NCI-H226 (cell line): ENCODE data around the gene SPATA6L.

Experiments used
- DNase-seq: peaks from one replicate; pipeline ENCODE4 v3.0.0-alpha.2; 2015

Gene SPATA6L, protein sequence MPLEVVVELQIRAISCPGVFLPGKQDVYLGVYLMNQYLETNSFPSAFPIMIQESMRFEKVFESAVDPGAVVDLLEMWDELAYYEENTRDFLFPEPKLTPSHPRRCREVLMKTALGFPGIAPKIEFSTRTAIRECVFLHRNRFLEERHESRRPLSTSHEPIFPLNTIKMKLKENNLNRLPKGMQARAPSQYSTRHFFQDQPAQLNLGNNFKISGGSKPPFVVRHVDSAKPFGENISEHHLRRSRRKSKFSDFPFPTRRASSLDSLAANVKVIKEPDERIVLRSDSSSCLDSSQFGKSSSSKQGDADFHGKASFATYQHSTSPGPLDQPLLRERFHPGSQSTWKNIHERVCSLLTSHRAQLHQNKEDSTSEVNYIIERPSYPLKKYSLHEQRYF

DNA sequence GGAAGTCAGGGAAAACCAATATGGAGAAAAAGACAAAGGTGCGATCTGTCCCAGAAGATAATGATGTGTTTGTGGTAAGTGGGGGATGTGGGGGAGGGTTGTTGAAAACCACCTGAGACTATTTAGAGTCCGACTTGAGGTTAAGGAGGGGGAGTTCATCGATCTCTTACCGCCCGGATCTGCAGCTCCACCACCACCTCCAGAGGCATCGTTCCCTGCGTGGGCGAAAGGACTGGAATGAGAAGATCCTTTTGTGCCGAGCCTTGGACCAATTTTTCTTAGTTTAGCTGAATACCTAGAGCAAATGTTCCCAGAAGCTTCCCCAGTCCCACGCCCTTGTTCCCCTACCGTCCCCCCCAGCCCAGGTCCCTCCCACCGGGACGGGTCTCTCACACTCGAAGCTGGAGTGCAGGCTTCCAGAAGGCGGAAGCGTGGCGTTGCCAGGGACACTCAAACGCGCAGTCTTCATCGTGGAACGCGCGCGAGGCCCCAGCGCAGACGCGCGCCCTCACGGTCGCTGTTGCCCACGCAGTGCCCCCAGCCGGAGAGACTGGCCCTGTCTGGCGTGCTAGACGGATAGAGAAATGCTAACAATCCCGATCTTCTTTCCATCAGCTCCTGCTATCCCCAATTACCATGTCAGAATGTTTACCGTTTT lies at the start of gene SPATA6L:
TSS of gene SPATA6L (minus strand) at position 439 of the 658 bp plus-strand sequence. CDS start at position 209, 230 bp downstream.
- no peak for DNase-seq

DNA sequence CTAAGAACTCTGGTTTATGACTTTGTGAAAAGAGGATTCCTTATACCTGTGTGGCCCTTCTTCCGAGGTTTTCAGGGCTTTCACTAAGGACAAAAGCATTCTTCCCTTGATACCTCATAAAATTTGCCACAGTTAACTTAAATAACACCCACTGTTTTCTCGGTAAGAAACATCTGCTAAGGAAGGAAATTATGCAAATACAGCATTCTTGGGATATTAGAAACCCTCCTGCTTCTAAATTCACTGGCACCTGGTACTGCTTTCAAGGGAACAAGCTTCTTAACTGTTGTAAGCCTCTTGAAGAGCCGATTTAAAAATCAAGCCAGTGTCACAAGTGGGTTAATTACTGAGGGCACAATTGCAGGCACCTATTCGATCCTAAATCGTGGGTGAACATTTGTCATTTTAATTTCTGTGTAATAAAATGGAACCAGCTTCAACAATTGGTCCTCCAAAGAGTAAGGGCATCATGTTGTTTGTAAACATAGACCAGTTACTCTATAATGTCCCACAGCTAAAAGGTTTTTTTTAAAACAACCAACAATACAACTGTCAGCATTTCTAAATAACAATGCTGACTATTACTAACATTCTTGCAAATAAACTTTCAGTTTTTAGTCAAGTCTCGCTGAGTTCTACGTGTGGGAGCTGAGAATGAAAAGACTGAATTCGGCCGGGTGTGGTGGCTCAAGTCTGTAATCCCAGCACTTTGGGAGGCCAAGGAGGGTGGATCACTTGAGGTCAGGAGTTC lies 48.2 kb upstream of the SPATA6L start:
- DNase-seq: no peak

DNA sequence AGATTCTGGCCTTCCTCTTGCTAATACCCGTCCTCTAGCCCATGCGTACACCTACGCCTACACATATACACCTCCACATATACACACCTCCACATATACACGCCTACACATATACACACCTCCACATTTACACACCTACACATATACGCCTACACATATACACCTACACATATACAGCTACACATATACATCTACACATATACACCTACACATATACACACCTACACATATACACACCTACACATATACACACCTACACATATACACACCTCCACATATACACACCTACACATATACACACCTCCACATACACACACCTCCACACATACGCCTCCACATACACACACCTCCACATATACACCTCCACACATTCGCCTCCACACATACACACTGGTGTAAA lies 47.6 kb upstream of the SPATA6L start:
- no peak for DNase-seq

DNA sequence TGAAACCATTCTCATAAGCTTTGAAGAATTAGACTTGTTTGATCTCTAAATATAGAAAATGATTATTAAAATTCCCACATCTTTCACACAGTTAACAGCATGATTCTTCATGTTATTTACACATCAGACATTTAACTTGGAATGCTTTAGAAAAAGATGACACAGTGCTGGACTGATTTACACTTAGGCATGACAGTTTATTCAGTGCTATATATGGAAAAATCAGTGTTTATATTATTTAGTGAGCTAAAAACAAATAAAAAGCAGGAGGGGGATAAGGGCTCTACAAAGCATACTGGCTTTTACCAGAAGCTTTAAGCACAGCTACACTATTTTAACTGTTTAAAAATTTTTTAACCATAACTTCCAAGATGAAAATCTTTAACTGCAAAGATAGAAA lies 43.1 kb upstream of the SPATA6L start:
- no peak for DNase-seq

DNA sequence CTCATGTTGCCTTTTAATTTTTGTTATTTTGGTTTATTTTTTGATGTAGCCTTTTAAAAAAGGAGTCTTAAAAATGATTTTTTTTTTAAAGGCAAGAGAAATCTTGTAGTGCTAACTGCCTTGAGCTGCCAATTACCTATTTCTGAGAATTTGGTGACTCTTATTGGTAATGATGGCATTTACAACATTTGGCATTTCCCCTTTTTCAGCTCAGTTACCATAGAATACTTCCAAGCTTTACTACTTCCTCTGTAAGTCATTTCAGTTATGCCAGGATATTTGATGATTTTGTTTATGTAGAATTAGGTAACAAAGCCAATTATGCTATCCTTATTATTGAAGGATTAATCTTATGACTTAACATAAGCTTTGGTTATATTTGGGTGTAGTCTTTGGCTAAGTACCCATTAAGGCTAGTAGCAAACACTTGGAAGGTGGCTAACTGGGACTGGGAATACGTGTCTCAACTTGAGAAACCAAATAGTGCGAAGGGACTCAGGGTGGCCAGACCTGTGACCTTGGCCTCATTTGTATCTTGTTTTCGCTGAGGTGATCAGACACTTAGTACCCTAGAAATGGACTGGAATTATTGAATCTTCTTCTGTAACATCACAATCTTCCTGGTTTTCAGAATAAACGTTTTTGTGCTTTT lies 40.8 kb upstream of the SPATA6L start:
- DNase-seq: no peak

DNA sequence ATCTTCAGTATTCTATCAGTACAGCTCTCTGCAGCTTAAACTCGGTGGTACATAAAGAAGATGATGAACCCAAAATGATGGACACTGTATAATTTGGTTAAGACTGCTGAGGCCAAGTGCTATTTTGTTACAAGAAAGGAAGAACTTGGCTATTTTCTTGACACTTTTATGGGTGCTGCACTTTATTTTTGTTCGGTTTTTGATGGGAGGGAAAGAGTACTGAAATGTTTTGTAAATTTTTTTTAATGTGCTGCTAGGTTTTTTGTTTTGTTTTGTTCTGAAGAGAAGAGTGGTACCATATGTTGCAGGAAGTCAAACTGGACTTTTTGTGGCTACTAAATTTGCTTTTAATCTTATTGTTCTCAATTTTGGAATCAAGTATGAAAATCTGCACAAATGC lies 39.7 kb upstream of the SPATA6L start:
- no peak for DNase-seq

DNA sequence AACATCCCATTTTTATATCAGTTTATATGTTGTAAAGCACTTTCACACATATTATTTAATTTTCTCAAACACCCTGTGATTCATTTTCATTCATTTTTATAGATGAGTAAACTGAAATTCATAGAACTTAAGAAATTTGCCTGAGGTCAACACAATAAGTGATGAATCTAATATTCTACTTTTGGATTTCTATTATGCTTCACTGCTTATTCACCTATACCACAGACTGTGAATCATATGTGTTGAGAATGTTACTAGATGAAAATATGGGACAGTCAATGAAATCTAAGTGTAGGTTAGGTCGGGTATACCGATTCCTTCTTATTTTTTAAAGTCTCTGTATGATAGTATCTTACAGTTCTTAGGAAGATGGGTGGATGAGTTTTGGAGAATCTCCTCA lies 37.8 kb upstream of the SPATA6L start:
- DNase-seq: no peak

DNA sequence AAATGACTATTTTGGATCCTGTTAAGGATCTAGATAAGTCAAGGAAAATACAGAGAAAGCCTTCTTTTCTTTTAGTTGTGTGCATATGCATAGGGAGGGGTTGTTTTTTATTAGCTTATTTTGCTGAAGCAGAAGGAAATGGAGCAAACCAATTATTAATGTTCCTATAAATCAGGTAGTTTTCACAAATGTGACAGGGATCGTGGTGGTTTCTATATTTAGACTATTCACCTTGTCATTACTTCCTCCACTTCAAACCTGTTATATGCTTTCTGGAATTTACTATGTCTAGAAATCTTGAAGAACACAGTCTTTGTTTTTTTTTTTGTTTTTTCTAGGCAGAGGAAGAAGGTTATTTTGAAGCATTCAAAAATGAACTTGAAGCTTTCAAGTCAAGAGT lies 35.2 kb upstream of the SPATA6L start:
- DNase-seq: no peak

DNA sequence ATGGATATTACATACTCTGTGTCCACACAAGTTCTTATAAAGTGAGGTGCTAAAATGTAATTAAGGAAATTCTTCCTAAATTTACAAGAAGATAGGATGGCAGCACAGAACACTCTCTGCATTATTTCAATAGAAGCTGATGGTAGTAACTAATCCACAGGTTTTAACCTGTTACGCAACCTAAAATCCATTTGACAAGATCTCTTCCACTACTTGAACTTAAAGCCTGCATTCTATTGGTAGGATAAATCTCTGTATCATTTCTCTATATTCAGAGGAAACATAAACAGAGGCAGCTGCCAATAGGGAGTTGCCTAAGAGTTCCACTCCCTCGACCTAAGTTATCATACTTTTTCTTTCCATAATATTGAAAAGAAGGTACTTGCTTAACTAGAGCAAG lies 34.7 kb upstream of the SPATA6L start:
- no peak for DNase-seq

DNA sequence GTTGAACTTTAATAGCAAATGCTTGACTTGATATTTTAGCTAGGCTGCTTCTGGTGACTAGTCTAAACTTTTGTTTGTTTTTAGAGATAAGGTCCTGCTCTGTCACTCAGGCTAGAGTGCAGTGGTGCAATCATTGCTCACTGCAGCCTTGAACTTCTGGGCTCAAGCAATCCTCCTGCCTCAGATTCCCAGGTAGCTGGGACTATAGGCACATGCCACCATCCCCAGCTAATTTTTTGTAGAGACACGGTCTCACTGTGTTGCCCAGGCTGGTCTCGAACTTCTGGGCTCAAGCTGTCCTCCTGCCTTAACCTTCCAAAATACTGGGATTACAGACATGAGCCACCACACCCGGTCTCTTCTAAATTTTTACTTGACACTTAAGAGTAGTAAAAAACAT lies 33.8 kb upstream of the SPATA6L start:
- DNase-seq: no peak

DNA sequence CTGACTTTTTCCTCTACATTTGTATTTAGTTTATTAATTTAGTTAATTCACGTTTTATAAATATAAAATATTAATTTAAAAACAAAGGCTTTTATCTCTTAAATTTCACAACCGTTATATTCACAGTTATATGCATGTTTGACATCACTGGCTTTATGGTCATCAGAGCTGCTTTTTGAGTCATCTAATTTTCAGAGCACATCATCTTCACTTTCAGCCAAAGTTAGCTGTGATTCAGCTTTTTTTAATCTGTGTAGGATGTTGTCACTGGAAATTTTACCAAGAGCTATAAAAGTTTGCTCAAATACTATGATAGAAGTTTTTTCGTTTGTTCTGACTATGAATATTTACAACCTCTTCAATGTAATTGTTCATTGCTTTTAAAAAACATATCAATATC lies 25.5 kb upstream of the SPATA6L start:
- DNase-seq: no peak

DNA sequence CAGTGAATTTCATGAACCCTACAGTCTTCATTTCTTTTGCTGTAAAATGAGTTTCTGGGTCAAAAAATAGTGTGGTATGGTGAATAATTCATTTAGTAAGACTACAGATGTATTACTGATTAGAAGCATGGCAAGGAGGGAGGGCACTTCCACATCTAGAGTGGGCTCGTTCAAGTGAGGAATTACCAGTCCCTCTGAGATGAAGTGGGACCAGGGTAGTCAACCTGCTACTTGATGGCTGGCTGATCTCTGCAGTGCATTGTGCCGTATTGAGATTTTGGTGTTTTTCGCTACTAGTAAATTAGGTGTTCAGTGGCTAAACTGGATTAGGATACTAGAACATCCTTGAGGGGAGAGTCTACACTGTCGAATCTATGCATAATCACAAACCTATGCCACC lies 23.9 kb upstream of the SPATA6L start:
- no peak for DNase-seq

DNA sequence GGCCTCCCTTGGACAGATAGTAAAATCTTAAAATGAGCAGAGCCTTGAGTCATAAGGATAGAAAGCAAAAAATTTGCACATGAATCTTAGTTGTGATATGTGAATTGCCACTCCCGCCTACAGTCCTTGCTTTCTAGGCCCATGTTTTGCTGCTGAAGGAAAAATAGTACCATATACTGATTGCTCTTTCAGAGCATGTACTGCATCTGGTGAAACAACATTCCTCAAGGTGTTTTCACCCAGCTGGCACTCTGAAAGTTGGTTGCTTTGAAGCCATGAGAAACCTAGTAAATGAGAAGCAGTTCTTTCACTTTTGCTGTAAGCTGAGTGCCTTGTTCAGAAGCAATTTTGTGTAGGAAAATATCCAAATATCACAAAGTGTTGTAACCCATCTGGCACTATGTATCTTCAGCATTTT lies 23.4 kb upstream of the SPATA6L start:
- no peak for DNase-seq

DNA sequence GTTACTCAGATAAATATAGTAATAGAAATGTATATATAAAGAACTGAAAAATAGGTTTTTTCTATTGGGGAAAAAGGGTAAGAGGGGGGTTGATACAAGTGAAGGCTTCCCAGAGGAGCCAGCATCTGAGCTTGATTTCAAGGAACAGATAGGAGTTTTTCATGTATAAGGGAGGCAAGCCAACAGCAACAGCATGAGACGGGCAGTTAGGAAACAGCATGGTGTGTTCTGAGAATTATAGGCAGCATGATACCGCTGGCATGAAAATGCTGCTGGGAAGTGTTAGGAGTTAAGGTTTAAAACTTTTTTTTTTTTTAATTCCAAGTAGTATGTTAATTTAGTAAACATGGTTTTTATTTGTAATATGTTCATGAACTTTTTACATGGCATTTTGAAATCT lies 22.7 kb upstream of the SPATA6L start:
- DNase-seq: no peak

DNA sequence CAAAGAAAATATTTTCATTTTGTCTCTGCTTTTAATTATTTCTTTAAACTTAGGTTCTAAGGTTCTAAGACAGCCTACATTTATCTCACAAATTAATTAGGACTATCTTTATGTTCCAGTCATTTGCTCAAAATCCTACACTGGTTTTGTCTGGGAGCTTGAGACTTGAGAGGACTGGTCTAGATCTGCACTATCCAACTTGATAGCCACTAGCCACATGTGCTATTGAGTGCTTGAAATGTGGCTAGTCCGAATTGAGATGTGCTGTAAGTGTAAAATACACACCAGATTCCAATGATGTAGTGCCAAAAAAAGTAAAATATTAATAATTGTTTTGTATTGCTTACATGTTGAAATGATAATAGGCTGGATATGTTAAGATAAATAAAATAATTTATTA lies 20.3 kb upstream of the SPATA6L start:
- DNase-seq: no peak

DNA sequence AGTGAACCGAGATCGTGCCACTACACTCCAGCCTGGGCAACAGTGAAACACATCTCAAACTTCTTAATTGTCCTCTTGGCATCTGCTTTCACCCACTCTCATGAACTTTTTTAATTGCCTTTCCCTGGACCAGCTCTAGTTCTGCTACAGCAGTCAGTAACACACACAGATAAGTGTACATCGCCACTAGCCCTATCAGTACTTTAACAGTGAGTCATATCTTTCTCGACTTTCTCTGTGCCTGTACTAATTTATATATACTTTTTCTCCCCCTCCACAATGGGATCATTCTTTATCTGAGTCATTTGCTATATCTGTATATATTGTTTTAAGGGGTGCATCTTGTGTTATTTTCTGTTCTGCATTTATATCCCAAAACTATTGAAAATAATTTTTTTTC lies 19.8 kb upstream of the SPATA6L start:
- DNase-seq: peak; percentile 34

DNA sequence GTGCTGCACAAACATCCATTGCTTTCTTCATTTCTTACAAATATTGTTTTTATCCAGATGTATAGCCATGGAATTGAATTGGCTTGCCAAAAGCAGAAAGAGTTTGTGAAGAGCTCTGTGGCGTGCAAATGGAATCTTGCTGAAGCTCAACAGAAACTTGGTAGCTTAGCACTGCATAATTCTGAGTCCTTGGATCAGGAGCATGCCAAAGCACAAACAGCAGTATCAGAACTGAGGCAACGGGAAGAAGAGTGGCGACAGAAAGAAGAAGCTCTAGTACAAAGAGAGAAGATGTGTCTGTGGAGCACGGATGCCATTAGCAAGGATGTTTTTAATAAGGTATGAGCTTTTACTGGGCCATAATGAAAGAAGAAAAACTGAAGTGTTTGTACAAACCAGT lies 18.5 kb upstream of the SPATA6L start:
- DNase-seq: no peak

DNA sequence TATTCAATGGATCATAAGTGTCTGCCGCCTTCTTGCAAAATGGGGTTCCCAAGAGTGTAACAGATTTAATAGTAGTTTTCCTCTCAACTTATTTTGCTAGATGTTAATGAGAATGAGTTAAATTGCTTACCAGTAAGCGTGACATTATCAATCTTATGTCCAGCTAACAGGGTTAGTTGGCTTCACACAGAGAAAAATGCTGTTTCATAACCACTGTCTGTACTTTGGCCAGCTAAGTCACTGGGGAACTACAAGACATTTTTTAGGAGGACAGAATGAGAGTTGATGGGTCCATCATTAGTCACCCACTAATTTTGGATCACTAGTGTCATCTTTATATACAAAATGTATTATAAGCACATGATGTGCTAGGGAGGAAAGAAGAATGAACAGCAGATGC lies 14.5 kb upstream of the SPATA6L start:
- DNase-seq: no peak

DNA sequence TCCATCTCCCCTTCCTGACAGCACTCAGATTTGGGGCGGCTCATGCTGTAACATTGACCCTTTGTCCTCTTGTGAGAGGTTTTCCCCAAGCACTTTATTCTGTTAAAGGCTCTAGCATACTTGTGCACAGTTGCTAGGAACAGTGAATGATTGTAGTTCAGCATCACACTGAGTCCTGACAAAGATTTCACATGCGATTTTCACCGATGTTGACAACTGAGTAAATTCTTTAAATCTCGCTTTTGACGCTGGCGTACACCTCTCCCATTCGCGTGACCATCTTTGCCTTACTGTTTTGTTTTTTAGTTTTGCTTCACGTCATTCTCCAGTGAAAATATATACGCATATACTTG lies 13.9 kb upstream of the SPATA6L start:
- no peak for DNase-seq

DNA sequence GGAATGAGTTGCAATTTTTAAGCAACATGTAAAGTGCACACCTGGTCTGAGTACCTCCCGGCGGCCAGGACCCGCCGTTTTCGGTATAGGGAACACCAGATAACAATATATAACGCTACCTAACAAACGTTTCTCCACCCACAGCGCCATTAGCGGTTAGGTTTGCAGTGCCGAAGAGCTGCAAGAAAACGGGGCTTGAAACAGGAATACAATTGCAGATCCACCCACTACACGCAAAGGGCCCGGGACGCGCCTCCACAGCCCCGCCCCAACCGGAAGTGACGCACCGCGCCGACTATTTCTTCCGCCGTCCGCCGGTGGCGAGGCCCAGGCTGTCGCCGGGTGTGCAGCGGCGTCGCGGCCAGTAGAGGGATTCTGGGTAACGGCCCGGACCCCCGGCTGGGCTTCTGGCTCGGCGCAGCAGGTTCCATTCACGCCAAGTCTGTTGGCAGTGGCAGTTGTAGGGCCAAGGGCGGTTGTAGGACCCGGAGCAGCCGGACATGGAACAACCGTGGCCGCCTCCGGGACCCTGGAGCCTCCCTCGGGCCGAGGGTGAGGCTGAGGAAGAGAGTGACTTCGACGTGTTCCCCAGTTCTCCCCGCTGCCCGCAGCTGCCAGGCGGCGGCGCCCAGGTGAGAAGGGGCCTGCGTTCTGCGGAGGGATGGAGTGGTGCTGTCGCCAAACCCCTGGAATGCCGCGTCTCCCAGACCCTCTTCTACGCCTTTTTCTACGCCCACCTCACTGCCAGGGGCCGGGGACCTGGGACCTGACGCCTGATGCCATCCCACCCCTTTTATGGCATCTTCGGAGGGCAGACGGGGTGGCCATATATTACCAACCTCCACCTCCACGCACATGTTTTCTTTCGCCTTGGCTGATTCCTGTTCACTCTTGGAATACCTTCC lies 13.2 kb upstream of the SPATA6L start, which contains the start of gene CDC37L1:
TSS of gene CDC37L1 (plus strand) at position 302 of the 905 bp plus-strand sequence. CDS start at position 501, 199 bp downstream.
- peak; percentile 87 for DNase-seq

DNA sequence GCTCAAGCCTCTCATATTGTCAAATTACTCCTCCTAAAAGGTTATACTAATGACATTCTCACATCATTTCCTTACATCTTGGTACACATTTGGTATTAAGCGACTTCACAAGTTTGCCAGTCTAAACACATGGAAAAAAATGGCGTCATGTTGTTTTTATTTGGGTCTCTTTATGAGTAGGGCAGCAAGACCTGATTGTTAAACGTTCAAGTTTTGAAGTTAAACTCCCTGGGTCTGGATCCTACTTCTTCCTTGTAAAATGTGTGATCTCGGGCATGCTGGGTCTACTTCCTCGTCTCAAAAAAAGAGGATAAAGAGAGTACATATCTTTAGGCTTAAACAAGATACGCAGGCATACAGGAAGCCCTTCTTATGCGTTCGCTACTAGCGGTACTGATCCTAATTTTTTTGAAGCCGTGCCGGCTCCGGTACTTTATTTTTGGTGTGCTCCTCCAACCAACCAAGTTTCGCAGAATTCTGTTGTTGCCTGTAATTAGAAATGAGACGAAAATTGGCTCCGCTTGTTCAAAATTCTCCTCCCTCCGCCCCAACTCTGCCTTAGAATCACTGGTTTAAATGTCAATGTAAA lies 12.5 kb upstream of the SPATA6L start:
- no peak for DNase-seq

DNA sequence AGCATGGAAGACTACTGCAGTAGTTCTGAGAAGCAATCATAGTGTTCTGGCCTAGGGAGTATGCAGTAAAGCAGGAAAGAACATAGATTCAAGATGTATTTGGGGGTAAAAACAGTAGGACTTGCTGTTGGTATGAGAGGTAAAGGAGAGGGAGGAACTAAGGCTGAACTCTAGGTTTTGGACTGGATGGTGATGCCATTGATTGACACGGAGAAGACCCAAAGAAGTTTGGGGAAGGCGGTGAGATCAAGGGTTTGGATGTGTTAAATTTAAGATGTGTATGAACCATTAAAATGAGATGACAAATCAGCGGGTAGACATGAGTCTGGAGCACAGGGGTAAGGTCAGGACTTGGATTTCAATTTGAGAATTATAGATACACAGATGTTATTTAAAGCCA lies 11.1 kb upstream of the SPATA6L start:
- no peak for DNase-seq
